ENCODE results near the gene STOX1. TPM values are rescaled to one million over a fixed set of nuclear protein-coding genes. Genes with fewer than 3 reads are reported as not detected.
A peak's percentile ranks its signal among the peaks of the same experiment; 100 is the strongest.

The STOX1 gene
- total RNA-seq, 2 experiments from 2014 or later = 0.50 to 0.60 TPM

GRCh38 chr10:68871731-68872342 lies 44.5 kb downstream of the STOX1 start:
- Mint-ChIP-seq H3K27ac (no peak overlapping the region), H3K4me1 (peaks cover 5% of the 10 kb centered on the region), H3K4me3 (no peak overlapping the region), H3K27me3 (no peaks in the 10 kb centered on the region), H3K36me3 (ENCODE audit: low read depth) (no peaks in the 10 kb centered on the region), H3K9me3 (no peaks in the 10 kb centered on the region)
- ChIA-PET POLR2A (no interaction called here), CTCF (no interaction called here)
- no peak for DNase-seq

GRCh38 chr10:68876246-68877138 lies 49.2 kb downstream of the STOX1 start:
- H3K4me3 Mint-ChIP-seq = no peak overlapping the region
- no peaks in the 10 kb centered on the region for H3K4me1 Mint-ChIP-seq
- DNase-seq = no peak
- ChIA-PET POLR2A (no interaction called here), CTCF (no interaction called here)
- no peak overlapping the region for H3K27ac Mint-ChIP-seq
- H3K27me3 Mint-ChIP-seq = peaks cover 3% of the 10 kb centered on the region
- H3K9me3 Mint-ChIP-seq = no peaks in the 10 kb centered on the region
- no peaks in the 10 kb centered on the region for H3K36me3 Mint-ChIP-seq (ENCODE audit: low read depth)

GRCh38 chr10:68877482-68878110 lies 50.3 kb downstream of the STOX1 start:
- CTCF ChIA-PET = no interaction called here
- POLR2A ChIA-PET = no interaction called here
- H3K9me3 Mint-ChIP-seq = no peaks in the 10 kb centered on the region

GRCh38 chr10:68878496-68878895 lies 51.2 kb downstream of the STOX1 start:
- ChIA-PET POLR2A (interaction anchor here (1.3 kb wide), 1 partner anchor 22 kb away, joined by 3 read pairs; no protein-coding TSS in a partner anchor), CTCF (no interaction called here)
- Mint-ChIP-seq H3K36me3 (ENCODE audit: low read depth) (no peaks in the 10 kb centered on the region), H3K27me3 (peaks cover 3% of the 10 kb centered on the region), H3K9me3 (no peaks in the 10 kb centered on the region), H3K4me1 (no peaks in the 10 kb centered on the region), H3K27ac (no peak overlapping the region), H3K4me3 (no peak overlapping the region)
- no peak for DNase-seq

More at GRCh38 chr10:68877482-68878110, 50.3 kb downstream of the STOX1 start:
- no peak for DNase-seq
- Mint-ChIP-seq H3K4me3 (no peak overlapping the region), H3K27ac (no peak overlapping the region), H3K4me1 (no peaks in the 10 kb centered on the region), H3K36me3 (ENCODE audit: low read depth) (no peaks in the 10 kb centered on the region), H3K27me3 (peaks cover 3% of the 10 kb centered on the region)

GRCh38 chr10:68879628-68880027 lies 52.3 kb downstream of the STOX1 start:
- no peaks in the 10 kb centered on the region for H3K36me3 Mint-ChIP-seq (ENCODE audit: low read depth)
- H3K9me3 Mint-ChIP-seq = no peaks in the 10 kb centered on the region
- no peak overlapping the region for H3K4me3 Mint-ChIP-seq
- no peak for DNase-seq
- peaks cover 7% of the 10 kb centered on the region for H3K27me3 Mint-ChIP-seq
- ChIA-PET POLR2A (no interaction called here), CTCF (no interaction called here)
- H3K4me1 Mint-ChIP-seq = no peaks in the 10 kb centered on the region
- no peak overlapping the region for H3K27ac Mint-ChIP-seq

- Mint-ChIP-seq H3K9me3 (no peaks in the 10 kb centered on the region), H3K27ac (no peak overlapping the region), H3K4me3 (no peak overlapping the region), H3K36me3 (ENCODE audit: low read depth) (no peaks in the 10 kb centered on the region), H3K27me3 (peaks cover 7% of the 10 kb centered on the region), H3K4me1 (no peaks in the 10 kb centered on the region)
- CTCF ChIA-PET = no interaction called here
- no peak for DNase-seq
- POLR2A ChIA-PET = no interaction called here
Observed at GRCh38 chr10:68880181-68880580, 52.9 kb downstream of the STOX1 start.

GRCh38 chr10:68895041-68895440 lies 67.7 kb downstream of the STOX1 start:
- Mint-ChIP-seq H3K4me3 (no peak overlapping the region), H3K36me3 (ENCODE audit: low read depth) (no peaks in the 10 kb centered on the region), H3K27ac (no peak overlapping the region), H3K9me3 (no peaks in the 10 kb centered on the region), H3K27me3 (peaks cover 2% of the 10 kb centered on the region), H3K4me1 (peaks cover 7% of the 10 kb centered on the region)
- CTCF ChIA-PET = interaction anchor here (1.1 to 1.5 kb wide), 2 partner anchors 60 to 561 kb away, joined by 3 read pairs; no protein-coding TSS in a partner anchor
- POLR2A ChIA-PET = no interaction called here
- DNase-seq = no peak

GRCh38 chr10:68897336-68897741 lies 70.0 kb downstream of the STOX1 start:
- peaks cover 9% of the 10 kb centered on the region for H3K36me3 Mint-ChIP-seq (ENCODE audit: low read depth)
- no peaks in the 10 kb centered on the region for H3K9me3 Mint-ChIP-seq
- H3K27me3 Mint-ChIP-seq = peaks cover 2% of the 10 kb centered on the region
- H3K4me1 Mint-ChIP-seq = peaks cover 21% of the 10 kb centered on the region
- no peak overlapping the region for H3K4me3 Mint-ChIP-seq
- no peak overlapping the region for H3K27ac Mint-ChIP-seq
- DNase-seq = peak; percentile 45
- CTCF ChIA-PET = interaction anchor here (0.6 to 1.4 kb wide), 6 partner anchors 10 to 1646 kb away, joined by 3 to 9 read pairs (median 3); partner anchors contain the start of gene TET1
- POLR2A ChIA-PET = no interaction called here

GRCh38 chr10:68899186-68899745 lies 71.9 kb downstream of the STOX1 start:
- CTCF ChIA-PET = interaction anchor here (1.0 to 1.5 kb wide), 4 partner anchors 56 to 551 kb away, joined by 3 to 5 read pairs (median 4); partner anchors contain the start of gene DDX21
- no peak overlapping the region for H3K4me3 Mint-ChIP-seq
- no peaks in the 10 kb centered on the region for H3K9me3 Mint-ChIP-seq
- H3K4me1 Mint-ChIP-seq = peaks cover 34% of the 10 kb centered on the region
- peaks cover 2% of the 10 kb centered on the region for H3K27me3 Mint-ChIP-seq
- DNase-seq = no peak
- peaks cover 21% of the 10 kb centered on the region for H3K36me3 Mint-ChIP-seq (ENCODE audit: low read depth)
- H3K27ac Mint-ChIP-seq = peak overlapping the region; percentile 6
- POLR2A ChIA-PET = interaction anchor here (0.6 to 3.1 kb wide), 9 partner anchors 24 to 429 kb away, joined by 3 to 35 read pairs (median 5); partner anchors contain the start of genes DDX21, DNA2 and STOX1

GRCh38 chr10:68900427-68901104 lies 73.2 kb downstream of the STOX1 start:
- H3K36me3 Mint-ChIP-seq (ENCODE audit: low read depth) = peaks cover 26% of the 10 kb centered on the region
- no peaks in the 10 kb centered on the region for H3K27me3 Mint-ChIP-seq
- peak overlapping the region; percentile 95 for H3K27ac Mint-ChIP-seq
- CTCF ChIA-PET = interaction anchor here (1.0 to 1.5 kb wide), 3 partner anchors 11 to 350 kb away, joined by 3 to 6 read pairs (median 5); partner anchors contain the start of gene DDX21
- no peak for DNase-seq
- POLR2A ChIA-PET = interaction anchor here (0.7 to 3.1 kb wide), 37 partner anchors 8 to 1017 kb away, joined by 3 to 35 read pairs (median 4); partner anchors contain the start of genes CCAR1, DDX21, DNA2 and HNRNPH3
- peaks cover 43% of the 10 kb centered on the region for H3K4me1 Mint-ChIP-seq
- H3K9me3 Mint-ChIP-seq = no peaks in the 10 kb centered on the region
- peak overlapping the region; percentile 93 for H3K4me3 Mint-ChIP-seq

GRCh38 chr10:68901105-68901927 lies 74.0 kb downstream of the STOX1 start, which contains the start of gene DDX50:
Gene DDX50, plus strand, starts transcription at chr10:68901315. Its CDS starts 70 bp downstream, at chr10:68901385.
- H3K36me3 Mint-ChIP-seq (ENCODE audit: low read depth) = peaks cover 28% of the 10 kb centered on the region
- CTCF ChIA-PET = no interaction called here
- H3K27ac Mint-ChIP-seq = peak within 1 kb of the TSS; percentile 95
- no peaks in the 10 kb centered on the region for H3K27me3 Mint-ChIP-seq
- DNase-seq = peak; percentile 97
- POLR2A ChIA-PET = interaction anchor here (0.9 to 3.1 kb wide), 25 partner anchors 10 to 568 kb away, joined by 3 to 35 read pairs (median 5); partner anchors contain the start of genes CCAR1, DDX21, DNA2 and HNRNPH3
- no peaks in the 10 kb centered on the region for H3K9me3 Mint-ChIP-seq
- H3K4me3 Mint-ChIP-seq = peak within 1 kb of the TSS; percentile 93
- peaks cover 47% of the 10 kb centered on the region for H3K4me1 Mint-ChIP-seq
